ENCODE data around the gene HCN4. TPM values are rescaled to one million over a fixed set of nuclear protein-coding genes. Genes with fewer than 3 reads are reported as not detected.
"Not testable (repeated sequence)": the region's sequence is repeated elsewhere in the genome, so short reads cannot be mapped to it uniquely, and the experiment has no call there.

The HCN4 gene
- polyA plus RNA-seq, 4 donors: 0.13 to 0.45 (median 0.27) TPM

DNA sequence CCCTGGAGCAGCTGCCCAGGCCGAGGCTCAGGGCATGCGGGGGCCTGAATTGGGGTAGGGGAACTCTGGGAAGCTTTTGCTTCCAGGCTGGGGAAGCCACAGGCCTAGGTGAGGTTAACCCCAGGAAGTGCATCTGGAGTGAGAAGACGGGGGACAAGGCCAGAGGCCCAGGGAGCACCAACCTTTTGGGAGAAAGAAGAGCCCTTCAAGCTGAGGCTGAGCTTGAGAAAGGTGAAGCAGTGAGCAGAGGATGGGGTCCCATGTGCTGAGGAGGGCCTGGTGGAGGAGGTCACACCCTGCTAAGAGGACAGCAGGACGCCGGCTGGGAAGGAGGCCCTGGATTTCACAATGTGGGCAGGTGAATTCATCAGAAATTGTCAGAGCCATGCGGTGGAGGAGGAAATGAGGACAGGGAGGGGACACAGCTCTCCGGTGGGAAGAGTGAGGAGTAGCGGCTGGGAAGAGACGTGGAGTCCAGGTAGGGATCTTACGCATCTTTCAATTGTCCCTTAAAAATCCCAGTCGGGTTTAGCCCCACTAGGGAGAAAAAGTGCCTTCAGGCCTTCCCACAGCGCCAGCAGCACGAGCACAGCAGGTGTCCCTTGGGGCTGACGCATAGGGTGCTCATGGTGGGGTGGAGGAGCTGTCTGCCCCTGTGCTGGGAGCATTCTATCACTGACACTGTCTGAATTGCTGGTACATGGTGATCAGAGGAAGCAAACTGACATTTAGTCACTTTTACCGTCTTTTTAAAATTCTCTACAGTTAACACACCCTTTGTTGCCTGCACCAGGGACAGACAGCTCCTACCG lies 50.9 kb downstream of the HCN4 start:
- Histone ChIP-seq H3K9me3 (ENCODE audit: control insufficient read depth in 2 of 2, insufficient read depth in 1 of 2, low read depth in 1 of 2, low read length in 1 of 2) (no peaks in the 10 kb centered on the region), H3K4me3 (ENCODE audit: low read depth in 1 of 3, low read length in 3 of 3) (no peak overlapping the region), H3K4me1 (ENCODE audit: control insufficient read depth in 3 of 3, insufficient read depth in 2 of 3, low read depth in 1 of 3, low read length in 2 of 3) (no peaks in the 10 kb centered on the region), H3K27me3 (ENCODE audit: control insufficient read depth in 3 of 3, insufficient read depth in 3 of 3, low read length in 3 of 3) (peaks cover 0 to 12% (median 4%) of the 10 kb centered on the region in 3 donors), H3K36me3 (ENCODE audit: control insufficient read depth in 3 of 3, insufficient read depth in 2 of 3, low read depth in 1 of 3, low read length in 3 of 3) (no peaks in the 10 kb centered on the region), H3K27ac (ENCODE audit: low read depth in 1 of 3, low read length in 2 of 3) (no peak overlapping the region)
- FAIRE-seq (no peak), DNase-seq (no peak)
- WGBS, 3 donors: 78 to 81% (median 78%) methylated on average over 16 of the region's 16 CpGs

DNA sequence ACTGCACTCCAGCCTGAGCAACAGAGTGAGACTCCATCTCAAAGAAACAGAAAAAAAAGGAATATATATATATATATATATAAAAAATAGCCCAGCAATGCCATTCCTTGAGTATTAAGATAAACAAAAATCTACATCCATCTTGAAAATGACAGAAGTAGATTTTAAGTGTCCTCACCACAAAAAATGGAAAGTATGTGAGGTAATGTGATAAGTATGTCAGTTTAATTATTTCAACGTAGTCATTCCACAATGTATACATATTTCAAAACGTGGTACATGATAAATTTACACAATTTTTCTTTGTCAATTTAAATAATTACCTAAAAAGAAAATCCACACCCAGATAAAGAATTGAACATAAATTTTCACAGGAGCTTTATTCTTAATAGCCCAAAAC lies 54.9 kb downstream of the HCN4 start:
- no peaks in the 10 kb centered on the region for H3K9me3 ChIP-seq (ENCODE audit: control insufficient read depth in 2 of 2, insufficient read depth in 1 of 2, low read depth in 1 of 2, low read length in 1 of 2)
- FAIRE-seq (no peak), DNase-seq (no peak)
- H3K27me3 ChIP-seq (ENCODE audit: control insufficient read depth in 3 of 3, insufficient read depth in 3 of 3, low read length in 3 of 3): peaks cover 0 to 5% (median 4%) of the 10 kb centered on the region in 3 donors
- no peaks in the 10 kb centered on the region for H3K4me1 ChIP-seq (ENCODE audit: control insufficient read depth in 3 of 3, insufficient read depth in 2 of 3, low read depth in 1 of 3, low read length in 2 of 3)
- no peak overlapping the region for H3K4me3 ChIP-seq (ENCODE audit: low read depth in 1 of 3, low read length in 3 of 3)
- no peak overlapping the region for H3K27ac ChIP-seq (ENCODE audit: low read depth in 1 of 3, low read length in 2 of 3)
- H3K36me3 ChIP-seq (ENCODE audit: control insufficient read depth in 3 of 3, insufficient read depth in 2 of 3, low read depth in 1 of 3, low read length in 3 of 3): peaks cover 0 to 4% (median 0%) of the 10 kb centered on the region in 3 donors
- WGBS, 3 donors: 53 to 73% (median 66%) methylated on average over 2 of the region's 2 CpGs

DNA sequence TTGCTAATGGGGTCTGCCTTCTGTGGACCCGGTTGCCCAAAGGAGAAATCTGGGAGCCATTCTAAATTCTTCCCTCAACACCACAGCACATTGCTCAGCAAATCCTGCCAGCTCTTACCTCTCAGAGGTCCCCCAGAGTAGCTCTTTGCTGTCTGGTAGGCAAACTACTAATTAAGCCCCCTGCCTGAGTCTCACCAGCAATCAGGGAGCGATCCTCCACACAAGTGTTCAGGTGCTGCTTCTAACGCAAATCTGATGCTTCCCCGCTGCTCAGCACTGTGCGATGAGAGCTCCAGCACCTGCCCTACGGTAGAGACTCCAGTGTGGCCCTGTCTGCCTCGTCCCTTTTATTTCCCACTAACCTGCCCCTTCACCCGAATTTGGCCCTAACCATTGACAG lies 60.5 kb downstream of the HCN4 start:
- DNase-seq: no peak
- FAIRE-seq: no peak
- Histone ChIP-seq H3K27ac (ENCODE audit: low read depth in 1 of 3, low read length in 2 of 3) (no peak overlapping the region), H3K36me3 (ENCODE audit: control insufficient read depth in 3 of 3, insufficient read depth in 2 of 3, low read depth in 1 of 3, low read length in 3 of 3) (peaks cover 2 to 45% (median 7%) of the 10 kb centered on the region in 3 donors), H3K4me3 (ENCODE audit: low read depth in 1 of 3, low read length in 3 of 3) (no peak overlapping the region), H3K4me1 (ENCODE audit: control insufficient read depth in 3 of 3, insufficient read depth in 2 of 3, low read depth in 1 of 3, low read length in 2 of 3) (no peaks in the 10 kb centered on the region), H3K27me3 (ENCODE audit: control insufficient read depth in 3 of 3, insufficient read depth in 3 of 3, low read length in 3 of 3) (no peaks in the 10 kb centered on the region), H3K9me3 (ENCODE audit: control insufficient read depth in 2 of 2, insufficient read depth in 1 of 2, low read depth in 1 of 2, low read length in 1 of 2) (no peaks in the 10 kb centered on the region)
- 88 to 94% (median 92%) methylated on average over 8 of the region's 8 CpGs for WGBS, 3 donors

DNA sequence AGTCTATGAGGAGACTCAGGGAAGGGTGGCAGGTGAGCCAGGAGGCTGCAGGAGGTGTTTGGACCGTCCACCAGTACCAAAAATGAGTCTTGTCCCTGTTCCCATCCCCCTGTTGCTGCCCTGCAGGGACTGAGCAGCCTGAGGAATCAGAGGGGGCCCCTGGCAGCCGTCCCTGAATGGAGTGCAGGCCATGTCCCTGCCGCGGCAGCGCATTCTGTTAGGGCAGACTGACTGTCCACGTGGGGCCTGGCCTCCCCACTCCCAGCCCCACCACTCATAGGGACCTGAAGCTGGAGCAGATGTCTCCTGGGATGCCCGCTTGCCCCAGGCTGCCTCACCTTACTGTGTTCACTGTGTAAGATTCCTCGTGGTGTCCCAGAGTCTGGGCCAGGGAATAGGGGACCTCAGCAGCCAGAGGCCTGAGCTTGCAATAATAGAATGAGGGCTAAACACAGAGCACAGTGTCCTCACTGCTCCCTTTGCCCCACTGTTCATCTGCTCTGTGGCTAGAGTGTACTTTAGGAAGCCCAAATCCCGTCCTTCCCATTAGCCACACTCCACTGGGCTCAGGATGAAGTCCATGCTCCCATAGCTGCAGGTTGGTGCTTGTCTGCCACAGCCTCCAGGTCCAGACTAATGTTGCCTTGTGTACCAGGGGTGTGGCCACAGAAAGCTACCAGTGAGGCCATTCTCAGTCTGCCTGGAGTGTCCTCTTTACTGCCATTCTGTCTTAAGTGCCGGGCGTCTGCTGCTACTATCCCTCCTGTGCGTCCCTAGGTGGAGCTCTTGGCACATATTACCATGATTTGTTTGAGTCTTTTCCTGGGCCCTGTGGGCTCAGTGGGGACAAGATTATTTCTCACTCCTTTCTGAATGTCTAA lies 63.2 kb downstream of the HCN4 start:
- H3K27me3 ChIP-seq (ENCODE audit: control insufficient read depth in 3 of 3, insufficient read depth in 3 of 3, low read length in 3 of 3): no peaks in the 10 kb centered on the region
- FAIRE-seq (no peak), DNase-seq (peak; percentile 62 to 72)
- no peaks in the 10 kb centered on the region for H3K4me1 ChIP-seq (ENCODE audit: control insufficient read depth in 3 of 3, insufficient read depth in 2 of 3, low read depth in 1 of 3, low read length in 2 of 3)
- WGBS, 3 donors: 69 to 72% (median 72%) methylated on average over 12 of the region's 12 CpGs
- peaks cover 5 to 68% (median 11%) of the 10 kb centered on the region in 3 donors for H3K36me3 ChIP-seq (ENCODE audit: control insufficient read depth in 3 of 3, insufficient read depth in 2 of 3, low read depth in 1 of 3, low read length in 3 of 3)
- no peaks in the 10 kb centered on the region for H3K9me3 ChIP-seq (ENCODE audit: control insufficient read depth in 2 of 2, insufficient read depth in 1 of 2, low read depth in 1 of 2, low read length in 1 of 2)
- no peak overlapping the region for H3K27ac ChIP-seq (ENCODE audit: low read depth in 1 of 3, low read length in 2 of 3)
- no peak overlapping the region for H3K4me3 ChIP-seq (ENCODE audit: low read depth in 1 of 3, low read length in 3 of 3)

DNA sequence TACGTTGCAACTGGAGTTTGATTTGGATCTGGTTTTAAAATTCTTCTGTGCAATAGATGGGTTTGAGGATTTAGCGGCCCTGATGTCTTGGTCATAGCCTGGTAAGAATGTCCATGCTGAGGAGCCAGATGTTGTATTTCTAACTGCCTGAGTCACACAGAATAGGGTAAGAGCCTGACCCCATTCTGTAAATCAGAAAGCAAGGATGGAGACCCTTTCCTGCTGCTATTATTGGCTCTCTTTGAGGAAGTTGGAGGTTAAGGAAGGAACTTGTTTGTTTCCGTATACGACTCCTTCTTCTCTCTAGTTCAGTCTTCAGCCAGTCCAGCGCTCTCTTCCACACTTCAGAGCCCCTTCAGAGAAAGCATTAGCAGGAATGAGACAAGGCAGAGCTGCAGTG lies 65.1 kb downstream of the HCN4 start:
- Histone ChIP-seq H3K27me3 (ENCODE audit: control insufficient read depth in 3 of 3, insufficient read depth in 3 of 3, low read length in 3 of 3) (no peaks in the 10 kb centered on the region), H3K4me1 (ENCODE audit: control insufficient read depth in 3 of 3, insufficient read depth in 2 of 3, low read depth in 1 of 3, low read length in 2 of 3) (no peaks in the 10 kb centered on the region), H3K9me3 (ENCODE audit: control insufficient read depth in 2 of 2, insufficient read depth in 1 of 2, low read depth in 1 of 2, low read length in 1 of 2) (no peaks in the 10 kb centered on the region), H3K36me3 (ENCODE audit: control insufficient read depth in 3 of 3, insufficient read depth in 2 of 3, low read depth in 1 of 3, low read length in 3 of 3) (peaks cover 5 to 72% (median 11%) of the 10 kb centered on the region in 3 donors), H3K4me3 (ENCODE audit: low read depth in 1 of 3, low read length in 3 of 3) (no peak overlapping the region), H3K27ac (ENCODE audit: low read depth in 1 of 3, low read length in 2 of 3) (no peak overlapping the region)
- FAIRE-seq: no peak
- DNase-seq: no peak
- 68 to 96% (median 79%) methylated on average over 5 of the region's 5 CpGs for WGBS, 3 donors

DNA sequence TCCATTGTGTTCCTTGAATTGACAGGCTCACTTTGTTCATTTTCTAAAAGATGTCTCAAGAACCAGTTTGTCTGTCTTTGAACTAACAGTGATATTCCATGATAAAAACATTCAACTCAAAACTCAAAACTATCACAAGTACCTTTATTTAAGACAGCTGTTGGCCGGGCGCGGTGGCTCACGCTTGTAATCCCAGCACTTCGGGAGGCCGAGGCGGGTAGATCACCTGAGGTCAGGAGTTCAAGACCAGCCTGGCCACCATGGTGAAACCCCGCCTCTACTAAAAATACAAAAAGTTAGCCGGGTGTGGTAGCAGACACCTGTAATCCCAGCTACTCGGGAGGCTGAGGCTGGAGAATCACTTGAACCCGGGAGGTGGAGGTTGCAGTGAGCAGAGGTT lies 68.5 kb downstream of the HCN4 start:
- not testable (repeated sequence) for H3K27ac ChIP-seq (ENCODE audit: low read depth in 1 of 3, low read length in 2 of 3); H3K9me3 ChIP-seq (ENCODE audit: control insufficient read depth in 2 of 2, insufficient read depth in 1 of 2, low read depth in 1 of 2, low read length in 1 of 2); H3K27me3 ChIP-seq (ENCODE audit: control insufficient read depth in 3 of 3, insufficient read depth in 3 of 3, low read length in 3 of 3); DNase-seq; H3K4me1 ChIP-seq (ENCODE audit: control insufficient read depth in 3 of 3, insufficient read depth in 2 of 3, low read depth in 1 of 3, low read length in 2 of 3); FAIRE-seq; H3K4me3 ChIP-seq (ENCODE audit: low read depth in 1 of 3, low read length in 3 of 3)
- 85 to 92% (median 86%) methylated on average over 11 of the region's 11 CpGs for WGBS, 3 donors
- peaks cover 5 to 75% (median 19%) of the 10 kb centered on the region in 3 donors for H3K36me3 ChIP-seq (ENCODE audit: control insufficient read depth in 3 of 3, insufficient read depth in 2 of 3, low read depth in 1 of 3, low read length in 3 of 3)

DNA sequence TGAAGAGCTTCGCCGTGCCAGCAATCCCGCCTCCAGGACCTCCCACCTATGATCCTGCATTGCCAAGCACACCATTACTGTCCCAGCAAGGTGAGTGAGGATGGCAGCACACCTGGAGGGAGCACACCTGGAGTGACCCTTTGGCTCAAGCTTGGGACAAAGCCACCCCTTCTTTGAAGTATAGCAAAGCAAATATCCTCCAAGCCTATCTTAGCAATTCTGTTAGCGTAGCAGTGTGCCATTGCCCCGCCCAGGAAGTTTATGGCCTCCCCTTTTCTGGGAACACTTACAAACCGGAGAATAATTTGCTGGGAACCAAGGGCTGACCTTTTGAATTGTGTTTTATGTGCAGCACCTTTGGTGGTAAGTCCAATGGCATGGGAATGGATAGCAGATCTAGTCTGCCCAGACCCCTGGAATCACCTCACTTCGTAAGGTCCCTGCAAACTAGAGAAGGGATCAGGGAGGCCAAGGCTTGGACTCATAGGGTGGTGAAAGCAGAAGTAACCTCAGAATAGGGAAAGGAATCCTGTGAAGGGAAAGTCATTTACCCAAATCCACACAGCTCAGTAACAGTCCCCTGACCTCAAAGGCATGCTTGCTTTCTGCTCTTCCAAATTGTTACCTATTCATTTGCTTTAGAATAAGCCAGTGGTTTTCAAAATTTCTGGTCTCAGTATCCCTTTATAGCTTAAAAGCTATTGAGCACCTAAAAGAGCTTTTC lies 70.1 kb downstream of the HCN4 start:
- 66 to 74% (median 73%) methylated on average over 7 of the region's 7 CpGs for WGBS, 3 donors
- Histone ChIP-seq H3K4me3 (ENCODE audit: low read depth in 1 of 3, low read length in 3 of 3) (no peak overlapping the region), H3K27ac (ENCODE audit: low read depth in 1 of 3, low read length in 2 of 3) (no peak overlapping the region), H3K36me3 (ENCODE audit: control insufficient read depth in 3 of 3, insufficient read depth in 2 of 3, low read depth in 1 of 3, low read length in 3 of 3) (peaks cover 6 to 70% (median 17%) of the 10 kb centered on the region in 3 donors), H3K4me1 (ENCODE audit: control insufficient read depth in 3 of 3, insufficient read depth in 2 of 3, low read depth in 1 of 3, low read length in 2 of 3) (peaks cover 0 to 12% (median 0%) of the 10 kb centered on the region in 3 donors), H3K27me3 (ENCODE audit: control insufficient read depth in 3 of 3, insufficient read depth in 3 of 3, low read length in 3 of 3) (no peaks in the 10 kb centered on the region), H3K9me3 (ENCODE audit: control insufficient read depth in 2 of 2, insufficient read depth in 1 of 2, low read depth in 1 of 2, low read length in 1 of 2) (no peaks in the 10 kb centered on the region)
- FAIRE-seq (no peak), DNase-seq (no peak)
